Renal cortex interstitium (tissue), 11 donors: ENCODE results near the gene ADAMTS2. TPM values are rescaled to one million over a fixed set of nuclear protein-coding genes. Genes with fewer than 3 reads are reported as not detected.

ENCODE experiments used
- DNase-seq, 11 donors: peaks; one replicate each; pipeline ENCODE4 v3.0.0-alpha.2; 2013; ENCODE audit warnings: low read depth in 9 of 11, low spot score in 4 of 11; ENCODE audit errors: extremely low read depth in 1 of 11
- polyA plus RNA-seq, 3 donors: library from polyadenylated mRNA; unstranded; fragments of 120-200 nt; gene quantifications; one replicate each; pipeline ENCODE4 v1.2.1, GENCODE V29; 2013; ENCODE audit not compliant: insufficient read length in 3 of 3

The ADAMTS2 gene
- polyA plus RNA-seq, 3 donors, result 9.9 to 14.0 (median 10.6) TPM

DNA sequence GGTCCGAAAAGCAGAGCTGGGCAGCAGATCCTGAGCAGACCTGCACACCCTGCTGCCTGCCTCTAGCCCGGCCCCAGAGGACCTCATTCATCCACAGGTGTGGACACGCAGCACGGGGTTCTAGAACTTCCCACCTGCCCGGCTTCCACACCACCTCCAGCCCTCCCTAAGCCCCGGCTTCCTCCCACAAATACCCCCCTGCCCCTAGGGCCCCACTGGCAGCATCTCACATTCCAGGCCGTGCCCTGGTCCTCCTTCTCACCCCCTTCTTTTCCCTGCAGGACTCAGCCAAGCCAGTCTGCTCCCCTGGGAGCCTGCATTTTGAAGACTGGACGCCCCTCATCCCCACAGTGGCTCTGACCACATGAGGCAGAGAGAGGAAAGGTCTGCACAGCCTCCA is 138.9 kb downstream of the ADAMTS2 start:
- DNase-seq, result no peak

DNA sequence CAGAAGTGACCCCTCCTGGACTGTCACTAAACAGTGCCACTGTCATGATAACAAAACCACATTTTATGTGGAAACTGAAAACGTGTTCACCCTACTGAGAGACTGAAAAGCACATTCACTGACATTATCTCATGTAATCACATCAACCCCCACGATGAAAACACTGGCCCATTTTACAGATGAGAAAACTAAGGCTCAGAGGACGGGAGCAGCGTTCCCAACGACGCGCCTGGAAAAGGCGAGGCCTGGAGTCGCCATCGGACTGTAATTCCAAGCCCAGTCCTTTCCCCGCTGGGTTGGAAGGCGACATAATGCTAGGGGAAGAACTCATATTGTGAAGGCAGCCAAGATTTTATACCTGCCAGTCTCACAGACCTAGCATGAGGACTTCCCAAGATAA is 140.0 kb downstream of the ADAMTS2 start:
- DNase-seq, result no peak

GRCh38 chr5:179204572-179204971 is 140.7 kb downstream of the ADAMTS2 start:
- DNase-seq, result no peak

GRCh38 chr5:179203248-179203647 is 142.0 kb downstream of the ADAMTS2 start:
- no peak for DNase-seq

- DNase-seq, result no peak
These were observed 143.3 kb downstream of the ADAMTS2 start for GRCh38 chr5:179201986-179202385.

DNA sequence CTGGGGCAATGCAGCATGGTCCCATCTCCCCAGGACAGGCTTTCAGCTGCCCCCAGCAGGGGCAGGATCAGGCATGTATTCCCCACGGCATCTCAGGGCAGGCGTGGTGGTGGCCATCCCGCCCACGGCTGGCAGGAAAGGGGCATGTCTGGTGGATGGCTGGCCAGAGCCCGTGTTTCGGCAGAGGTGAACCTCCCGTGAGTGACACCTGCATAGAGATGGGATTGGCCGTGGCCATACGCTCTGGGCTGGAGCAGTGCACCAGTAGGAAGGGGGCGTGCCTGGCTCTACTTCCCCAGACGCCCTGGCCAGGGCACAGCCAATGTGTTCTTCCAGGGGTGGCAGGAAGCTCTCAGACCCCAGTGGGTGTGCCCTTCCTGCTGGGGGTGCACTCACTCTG is 146.0 kb downstream of the ADAMTS2 start:
- DNase-seq, result no peak

- no peak for DNase-seq
These were observed 146.4 kb downstream of the ADAMTS2 start for GRCh38 chr5:179198825-179199224.

DNA sequence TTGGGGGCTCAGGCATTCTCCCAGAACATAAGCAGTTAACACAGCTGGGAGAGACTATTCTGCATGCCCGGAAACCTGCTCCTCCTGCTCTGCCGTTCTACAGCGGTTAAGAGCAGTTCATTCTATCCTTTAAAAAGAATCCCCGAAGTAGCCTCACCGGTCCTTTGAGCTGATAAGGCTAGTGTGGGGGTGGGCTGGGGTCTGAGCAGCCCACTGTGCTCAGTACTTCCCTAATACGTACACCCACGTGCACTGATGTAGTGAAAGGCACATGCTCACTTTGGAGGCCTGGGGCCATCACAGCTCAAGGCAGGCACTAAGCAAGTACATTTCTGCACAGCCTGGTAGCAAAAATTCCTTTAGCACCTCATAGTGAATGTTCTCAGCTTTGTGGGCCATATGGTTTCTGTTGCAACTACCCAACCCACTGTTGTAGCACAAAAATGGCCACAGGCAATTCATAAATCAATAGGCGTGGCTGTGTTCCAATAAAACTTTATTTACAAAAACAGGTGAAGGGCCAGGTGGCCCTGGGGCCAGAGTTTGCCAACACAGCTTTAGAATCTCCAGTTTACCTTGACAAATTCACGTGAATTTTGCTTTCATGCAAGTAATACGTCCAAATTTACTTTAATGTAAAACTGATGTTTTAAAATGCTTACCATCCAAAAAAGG is 148.7 kb downstream of the ADAMTS2 start:
- DNase-seq, result no peak

- DNase-seq, result no peak
These were observed 149.5 kb downstream of the ADAMTS2 start for GRCh38 chr5:179195561-179196404.

DNA sequence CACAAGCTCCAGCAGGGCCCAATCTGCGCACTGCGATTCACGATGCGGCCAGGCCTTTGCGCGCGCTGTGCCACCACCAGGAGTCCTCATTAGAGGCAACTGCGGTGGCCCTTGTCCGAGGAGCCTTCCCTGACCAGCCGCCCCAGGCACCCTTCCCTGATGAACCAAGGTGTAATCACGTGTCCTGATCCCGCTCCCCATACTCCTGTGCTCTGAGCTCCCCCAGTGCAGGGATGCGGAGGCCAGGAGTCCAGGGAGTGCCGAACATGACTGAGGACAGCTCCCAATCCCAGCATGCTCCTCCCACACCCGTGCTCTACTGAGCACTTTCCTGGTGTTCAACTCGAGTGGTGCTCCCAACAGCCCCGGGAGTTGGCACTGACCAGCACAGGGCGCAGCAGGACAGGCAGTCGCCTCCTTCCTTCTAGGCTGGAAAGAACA is 150.3 kb downstream of the ADAMTS2 start:
- no peak for DNase-seq

DNA sequence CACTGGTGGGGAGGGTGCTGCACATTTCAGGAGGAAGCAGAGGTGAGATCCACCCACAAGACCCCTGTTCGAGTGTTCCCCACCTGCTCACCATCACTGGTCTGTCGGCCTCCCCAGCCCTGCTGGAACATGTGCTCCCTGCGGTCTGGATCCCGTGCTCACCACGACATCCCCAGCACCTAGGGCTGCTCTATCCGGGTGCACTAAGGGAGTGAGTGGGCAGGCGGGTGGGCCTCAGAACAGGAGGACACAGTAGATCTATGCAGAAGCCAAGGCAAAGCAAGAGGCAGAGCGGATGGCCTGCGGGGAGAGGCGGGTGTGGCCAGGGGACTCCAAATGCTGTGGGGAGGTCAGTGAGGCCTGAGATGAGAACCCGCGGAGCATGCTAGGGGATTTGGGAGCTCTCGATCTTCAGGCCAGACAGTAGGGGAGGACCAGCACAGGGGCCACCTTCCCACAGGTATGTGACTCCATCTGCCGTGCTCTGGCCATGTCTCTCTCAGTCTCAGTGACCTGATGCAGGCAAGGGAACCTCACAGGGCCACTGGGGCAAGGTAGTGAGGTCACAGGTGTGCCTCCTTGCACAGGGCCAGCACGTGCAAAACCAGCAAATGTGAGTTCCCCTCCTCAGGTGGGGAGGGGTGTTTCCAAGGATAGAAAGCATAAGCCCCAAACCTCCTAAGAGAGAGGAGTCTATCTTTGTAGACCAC is 150.9 kb downstream of the ADAMTS2 start:
- DNase-seq, result no peak

DNA sequence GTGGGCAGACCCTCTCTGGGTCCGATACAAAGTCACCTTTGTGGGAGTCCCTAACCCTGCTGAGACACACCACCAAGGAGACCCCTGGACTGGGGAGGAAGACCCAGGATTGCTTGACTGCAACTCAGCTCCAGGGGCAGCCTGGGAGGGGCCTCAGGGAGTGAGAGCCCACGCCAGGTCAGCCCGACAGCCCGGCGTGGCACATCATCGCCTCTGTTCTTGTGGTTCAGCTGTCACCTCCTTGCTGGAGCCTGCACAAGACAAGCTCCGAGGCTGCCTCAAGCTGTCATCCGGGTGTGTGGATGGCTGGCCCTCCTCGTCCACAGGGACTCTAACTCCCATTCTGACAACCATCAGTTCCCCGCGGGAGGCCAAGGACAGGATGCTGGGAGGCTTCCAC is 151.5 kb downstream of the ADAMTS2 start:
- no peak for DNase-seq

GRCh38 chr5:179192891-179193470 is 152.3 kb downstream of the ADAMTS2 start:
- no peak for DNase-seq

GRCh38 chr5:179192185-179192890 is 152.9 kb downstream of the ADAMTS2 start:
- no peak for DNase-seq

DNA sequence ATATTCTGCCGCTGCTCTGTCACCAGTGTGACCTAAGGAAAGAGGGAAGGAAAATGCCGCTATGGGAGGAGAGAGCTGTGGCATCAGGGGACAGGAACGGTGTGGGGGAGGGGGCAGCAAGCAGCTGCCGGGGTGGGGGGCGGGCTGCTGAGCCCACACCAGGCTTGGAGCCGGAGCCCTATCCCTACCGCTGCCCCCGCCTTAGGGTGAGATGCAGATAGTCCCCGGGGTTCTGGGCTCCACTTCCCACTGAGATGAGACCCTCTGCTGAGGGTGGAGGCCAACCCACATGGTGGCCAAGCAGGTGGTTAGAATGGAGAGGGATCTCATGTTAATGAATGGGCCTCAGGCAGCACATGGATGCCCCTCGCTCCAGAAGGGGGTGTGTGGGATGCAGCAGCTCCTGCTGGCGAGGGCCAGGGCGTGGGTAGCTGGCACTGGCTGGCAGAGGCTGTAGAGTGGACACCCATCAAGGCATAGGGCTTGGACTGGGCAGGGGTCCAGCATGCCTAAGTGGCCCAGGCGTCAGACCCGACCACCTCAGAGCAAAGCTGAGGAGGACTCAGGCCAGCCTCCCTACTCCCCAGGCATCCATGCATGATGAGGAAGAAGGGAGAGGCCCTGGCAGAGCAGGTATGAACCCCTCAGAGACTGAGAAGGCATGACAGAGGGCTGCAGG is 153.6 kb downstream of the ADAMTS2 start:
- no peak for DNase-seq

- DNase-seq, result no peak
These were observed 154.3 kb downstream of the ADAMTS2 start for GRCh38 chr5:179190851-179191505.

DNA sequence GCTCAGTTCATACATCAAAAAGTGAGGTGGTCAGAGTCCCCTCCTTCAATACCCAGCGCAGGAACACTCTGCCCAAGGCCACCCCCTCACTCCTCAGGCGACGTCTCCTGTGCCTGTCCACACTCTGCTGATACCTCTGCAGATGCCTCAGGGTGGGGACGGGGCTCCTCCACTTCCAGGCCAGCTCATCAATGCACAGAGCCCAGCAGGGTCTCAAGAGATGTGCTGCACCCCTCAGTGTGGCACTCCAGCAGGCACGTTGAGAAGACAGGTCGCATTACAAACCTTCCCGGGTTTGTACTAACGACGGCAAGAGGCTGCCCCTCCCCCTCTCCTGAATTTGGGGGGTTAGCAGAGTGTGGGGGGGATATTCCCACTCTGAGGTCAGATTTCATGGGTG is 156.6 kb downstream of the ADAMTS2 start:
- DNase-seq, result no peak
